Parietal lobe (tissue), 2 donors: ENCODE results near the gene ALDH7A1. TPM values are rescaled to one million over a fixed set of nuclear protein-coding genes. Genes with fewer than 3 reads are reported as not detected.

Source experiments
- small RNA-seq: library from RNA; depleted of rRNA; stranded (forward); fragments of <200 nt; gene quantifications from one replicate; pipeline ENCODE3, GENCODE V24; 2014; ENCODE audit warnings: low replicate concordance
- total RNA-seq: library from RNA; depleted of rRNA; stranded (reverse); fragments of >200 nt; gene quantifications from one replicate; pipeline ENCODE4 v1.2.3, GENCODE V29; 2014

ALDH7A1 gene
- 64.2 TPM for total RNA-seq

DNA sequence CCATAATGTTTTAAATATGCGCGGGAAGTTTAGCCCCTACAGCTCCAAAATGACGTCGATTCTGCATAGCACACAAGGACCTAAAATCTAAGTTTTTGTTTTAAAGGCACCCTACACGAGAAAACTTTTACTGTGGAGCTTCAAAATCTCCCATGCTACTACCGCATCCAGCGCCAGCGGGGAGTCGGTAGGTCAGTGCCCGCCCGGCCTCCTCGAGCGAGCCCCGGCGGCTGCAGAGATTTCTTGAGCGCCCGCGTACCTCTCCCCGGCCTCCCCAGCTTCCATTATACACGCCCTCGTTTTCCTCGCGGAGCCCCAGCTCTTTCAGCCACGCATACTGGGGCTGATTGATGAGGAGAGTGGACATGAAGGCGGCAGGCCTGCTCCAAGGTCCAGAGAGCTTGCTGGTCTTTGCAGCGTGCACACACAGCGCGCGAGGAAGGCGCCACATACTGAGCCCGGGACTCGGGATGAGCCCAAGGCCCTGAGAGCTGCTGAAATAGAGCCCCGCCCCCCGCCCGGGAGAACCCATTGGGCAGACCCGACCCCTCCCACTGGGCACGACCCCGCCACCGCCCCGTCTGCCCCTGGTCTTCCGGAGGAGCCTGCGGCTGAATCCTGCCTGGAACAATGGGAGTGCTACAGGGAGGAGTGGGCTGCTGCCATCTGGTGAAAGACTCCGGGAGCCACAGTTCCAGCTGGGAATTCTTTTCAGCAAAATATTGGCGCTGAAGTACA lies at the start of gene ALDH7A1:
Gene ALDH7A1, minus strand, starts transcription at position 472 of the 738 bp plus-strand sequence. Its CDS starts 21 bp downstream, at position 451.

DNA sequence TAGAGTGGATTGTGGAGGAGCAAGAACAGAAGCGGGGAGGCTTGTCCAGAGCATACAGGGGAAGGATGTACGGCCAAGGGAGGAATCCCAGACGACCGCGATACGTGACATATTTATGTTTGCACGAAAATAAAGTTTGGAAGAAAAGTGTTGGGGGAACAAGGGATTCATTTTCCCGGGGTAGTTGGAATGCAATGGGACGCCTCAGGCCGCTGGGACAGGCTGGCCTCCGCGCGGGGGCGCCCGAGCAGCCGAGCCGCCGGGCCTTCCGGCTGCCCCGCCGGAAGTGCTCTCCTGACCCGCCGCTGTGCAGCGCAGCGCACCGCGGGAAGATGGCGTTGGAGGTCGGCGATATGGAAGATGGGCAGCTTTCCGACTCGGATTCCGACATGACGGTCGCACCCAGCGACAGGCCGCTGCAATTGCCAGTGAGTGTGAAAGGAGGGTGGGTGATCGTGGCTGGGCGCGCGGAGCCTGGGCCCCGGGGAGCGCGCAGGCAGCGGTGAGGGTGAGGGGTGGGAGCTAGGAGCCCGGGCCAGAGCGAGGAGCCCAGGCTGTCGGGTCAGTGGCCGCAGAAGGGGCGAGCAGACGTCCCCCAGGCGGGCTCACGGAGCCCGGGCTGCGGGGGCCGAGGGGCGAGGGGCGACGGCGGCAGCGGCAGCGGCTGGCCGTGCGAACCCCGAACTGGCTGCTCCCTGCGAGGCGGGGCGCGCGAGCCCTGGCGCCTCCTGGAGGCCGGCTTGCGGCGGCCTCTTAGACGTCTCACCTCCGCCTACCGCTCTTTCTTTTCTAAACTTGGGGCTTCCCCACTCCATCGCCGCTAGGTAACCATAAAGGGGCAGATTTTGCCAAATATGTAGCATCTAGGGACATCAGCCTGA lies 5.9 kb upstream of the ALDH7A1 start, which contains the start of gene PHAX:
Gene PHAX, plus strand, starts transcription at position 317 of the 881 bp plus-strand sequence. Its CDS starts 16 bp downstream, at position 333.

Small RNA genes within 50 kb of the gene (small RNA-seq; reads per million reads assigned to genes)
- gene RNU6-290P: not detected

Other genes starting within 250 kb of the ALDH7A1 start
- 5.3 TPM for gene GRAMD2B, start 171.8 kb downstream of the ALDH7A1 start, total RNA-seq
- 70.4 TPM for gene PHAX, start 5.7 kb upstream of the ALDH7A1 start, total RNA-seq
- 72.3 TPM for gene LMNB1, start 181.9 kb upstream of the ALDH7A1 start, total RNA-seq